SK-MEL-5 (cell line): ENCODE data around the gene RXRG. TPM values are rescaled to one million over a fixed set of nuclear protein-coding genes. Genes with fewer than 3 reads are reported as not detected.

Experiments
- DNase-seq: peaks from one replicate; pipeline ENCODE4 v3.0.0-alpha.2; 2016; ENCODE audit warnings: low read depth, low spot score
- in situ Hi-C: cut with HindIII; loops from 2 replicates; pipeline ENCODE4 v1.10.0; 2016; ENCODE audit warnings: low sequenced_read_pairs, high pct_unique_total_duplicates, low pct_unique_long_range_greater_than_20kb
- total RNA-seq: library from RNA; depleted of rRNA; stranded (reverse); fragments of >200 nt; shearing (Covaris generic); gene quantifications from 2 replicates; pipeline ENCODE4 v1.2.3, GENCODE V29; 2014

Gene RXRG
- total RNA-seq, 1 experiment from 2014 or later = 53.3 TPM

- in situ Hi-C loops = no loop called here
- no peak for DNase-seq
These were observed 10.2 kb upstream of the RXRG start for GRCh38 chr1:165455111-165455510.

- in situ Hi-C loops = no loop called here
- no peak for DNase-seq
These were observed 9.2 kb upstream of the RXRG start for GRCh38 chr1:165454091-165454610.

- DNase-seq = peak; percentile 19
- in situ Hi-C loops = no loop called here
These were observed 7.6 kb upstream of the RXRG start for GRCh38 chr1:165452336-165453130.

- in situ Hi-C loops = no loop called here
- no peak for DNase-seq
These were observed 6.8 kb upstream of the RXRG start for GRCh38 chr1:165451691-165452090.

- no peak for DNase-seq
- in situ Hi-C loops = no loop called here
These were observed 4.2 kb upstream of the RXRG start for GRCh38 chr1:165449131-165449530.

GRCh38 chr1:165445388-165445787 lies 462 bp upstream of the RXRG start:
- in situ Hi-C loops = no loop called here
- no peak for DNase-seq

GRCh38 chr1:165443539-165444311 lies 1.2 kb downstream of the RXRG start:
- peak; percentile 48 for DNase-seq
- in situ Hi-C loops = no loop called here

GRCh38 chr1:165442653-165443052 lies 2.3 kb downstream of the RXRG start:
- DNase-seq = no peak
- in situ Hi-C loops = no loop called here

GRCh38 chr1:165442053-165442452 lies 2.9 kb downstream of the RXRG start:
- in situ Hi-C loops = no loop called here
- no peak for DNase-seq

- DNase-seq = no peak
- in situ Hi-C loops = no loop called here
These were observed 3.6 kb downstream of the RXRG start for GRCh38 chr1:165441166-165441880.

- DNase-seq = no peak
- in situ Hi-C loops = no loop called here
These were observed 5.6 kb downstream of the RXRG start for GRCh38 chr1:165439330-165439729.

GRCh38 chr1:165436994-165437393 lies 7.9 kb downstream of the RXRG start:
- in situ Hi-C loops = no loop called here
- no peak for DNase-seq

GRCh38 chr1:165435801-165436200 lies 9.1 kb downstream of the RXRG start:
- in situ Hi-C loops = no loop called here
- DNase-seq = no peak

- DNase-seq = peak; percentile 55
- in situ Hi-C loops = no loop called here
These were observed 10.6 kb downstream of the RXRG start for GRCh38 chr1:165434281-165434680.

GRCh38 chr1:165431079-165431478 lies 13.8 kb downstream of the RXRG start:
- no peak for DNase-seq
- in situ Hi-C loops = no loop called here

GRCh38 chr1:165426745-165427144 lies 18.2 kb downstream of the RXRG start:
- in situ Hi-C loops = no loop called here
- no peak for DNase-seq

- in situ Hi-C loops = no loop called here
These were observed 19.3 kb downstream of the RXRG start for GRCh38 chr1:165425621-165426020.

More at GRCh38 chr1:165425621-165426020, 19.3 kb downstream of the RXRG start:
- no peak for DNase-seq
